Lower leg skin (tissue), 4 donors: ENCODE measurements around the gene CDKN2B-AS1. TPM values are rescaled to one million over a fixed set of nuclear protein-coding genes. Genes with fewer than 3 reads are reported as not detected.

Experiments
- DNase-seq, 2 donors: peaks; one replicate each; pipeline ENCODE4 v3.0.0-alpha.2; 2019; ENCODE audit warnings: low spot score in 2 of 2
- H3K4me3 ChIP-seq: fragments of 200-600 bp; sonication (generic); 2 replicates; pipeline ENCODE4 v1.5.1; 2017; ENCODE audit warnings: mild to moderate bottlenecking, low read depth; ENCODE audit not compliant: poor library complexity, severe bottlenecking
- CTCF ChIP-seq, 3 donors: fragments of 450-650 bp; IDR thresholded peaks; one replicate each; pipeline ENCODE4 v1.5.1; 2016; ENCODE audit warnings: antibody characterized with exemption in 3 of 3, mild to moderate bottlenecking in 3 of 3, moderate library complexity in 2 of 3
- POLR2A ChIP-seq, 2 donors: fragments of 450-650 bp; IDR thresholded peaks; one replicate each; pipeline ENCODE4 v1.6.1; 2016 to 2017; ENCODE audit warnings: antibody characterized with exemption in 2 of 2, mild to moderate bottlenecking in 1 of 2, moderate library complexity in 1 of 2
- whole genome bisulfite sequencing, 2 donors: methylation state at CpG; one replicate each; pipeline ENCODE4 v1.1.5; 2018; 5-methylcytosine and 5-hydroxymethylcytosine counted together
- intact Hi-C: fragments of 100-400 bp; cut with DNase I; formaldehyde crosslinking; loops from one replicate; pipeline ENCODE4 v1.15.0; 2023; ENCODE audit warnings: low total_unique reads
- total RNA-seq, 4 donors: library from RNA; depleted of rRNA; stranded (reverse); fragments of >200 nt; gene quantifications; one replicate each; pipeline ENCODE4 v1.1.0, GENCODE V29; 2016

The CDKN2B-AS1 gene
- total RNA-seq, 4 donors from 2014 or later, result 0.49 TPM; not detected in 3

- TF ChIP-seq CTCF (IDR thresholded peaks at IDR 0.05) (no peak), POLR2A (IDR thresholded peaks at IDR 0.05) (no peak)
- intact Hi-C loops, result no loop called here
- H3K4me3 ChIP-seq, result no peak overlapping the region
- no peak for DNase-seq
- WGBS, 2 donors, result 3 to 4% methylated on average over 30 of the region's 30 CpGs
These were observed 29.1 kb upstream of the CDKN2B-AS1 start for GRCh38 chr9:21965401-21965951.

- intact Hi-C loops, result no loop called here
- WGBS, 2 donors, result 26 to 31% methylated on average over 15 of the region's 15 CpGs
- no peak for DNase-seq
- TF ChIP-seq CTCF (IDR thresholded peaks at IDR 0.05) (no peak), POLR2A (IDR thresholded peaks at IDR 0.05) (no peak)
- no peak overlapping the region for H3K4me3 ChIP-seq
These were observed 28.3 kb upstream of the CDKN2B-AS1 start for GRCh38 chr9:21966140-21966851.

- TF ChIP-seq CTCF (IDR thresholded peaks at IDR 0.05) (no peak), POLR2A (IDR thresholded peaks at IDR 0.05) (no peak)
- no peak overlapping the region for H3K4me3 ChIP-seq
- DNase-seq, result no peak
- intact Hi-C loops, result no loop called here
- WGBS, 2 donors, result 18 to 26% methylated on average over 19 of the region's 19 CpGs
These were observed 27.4 kb upstream of the CDKN2B-AS1 start for GRCh38 chr9:21967169-21967568.

GRCh38 chr9:21967702-21968101 lies 26.9 kb upstream of the CDKN2B-AS1 start:
- no peak overlapping the region for H3K4me3 ChIP-seq
- intact Hi-C loops, result no loop called here
- peak in 1 of 2 donors; percentile 60 for DNase-seq
- no peak for TF ChIP-seq CTCF (IDR thresholded peaks at IDR 0.05)
- no peak for TF ChIP-seq POLR2A (IDR thresholded peaks at IDR 0.05)
- 29 to 35% methylated on average over 10 of the region's 10 CpGs for WGBS, 2 donors

GRCh38 chr9:21968331-21969010 lies 26.1 kb upstream of the CDKN2B-AS1 start:
- intact Hi-C loops, result no loop called here
- TF ChIP-seq CTCF (IDR thresholded peaks at IDR 0.05) (no peak), POLR2A (IDR thresholded peaks at IDR 0.05) (no peak)
- 9 to 12% methylated on average over 41 of the region's 41 CpGs for WGBS, 2 donors
- peak in 1 of 2 donors; percentile 78 for DNase-seq
- no peak overlapping the region for H3K4me3 ChIP-seq
